AG08396 (cell line): ENCODE data around the gene INPP4B.
A peak's percentile ranks its signal among the peaks of the same experiment; 100 is the strongest.
"Not testable (repeated sequence)": the region's sequence is repeated elsewhere in the genome, so short reads cannot be mapped to it uniquely, and the experiment has no call there.

Experiments
- DNase-seq: peaks from one replicate; pipeline ENCODE4 v3.0.0; 2012; ENCODE audit warnings: low spot score, mixed read lengths

INPP4B gene

DNA sequence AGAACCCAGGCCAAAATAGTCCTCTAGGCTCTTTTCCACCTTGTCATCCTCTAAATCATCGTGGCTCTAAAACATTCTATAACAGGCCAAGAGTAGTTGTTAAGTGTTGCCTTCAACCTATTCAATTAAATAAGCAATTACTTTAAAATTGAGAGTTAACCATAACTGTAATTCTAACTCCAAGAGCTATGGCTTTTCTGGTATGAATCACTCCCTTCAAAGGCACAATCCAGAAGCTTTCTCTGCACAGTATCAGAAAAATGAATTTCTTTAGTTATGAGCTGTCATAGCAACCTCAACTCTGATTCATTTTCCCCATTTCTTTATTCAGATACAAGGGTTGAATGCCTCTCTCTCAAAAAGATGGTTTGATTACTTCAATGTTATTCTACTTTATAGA is 21.7 kb downstream of the INPP4B start:
- peak; percentile 28 for DNase-seq

DNA sequence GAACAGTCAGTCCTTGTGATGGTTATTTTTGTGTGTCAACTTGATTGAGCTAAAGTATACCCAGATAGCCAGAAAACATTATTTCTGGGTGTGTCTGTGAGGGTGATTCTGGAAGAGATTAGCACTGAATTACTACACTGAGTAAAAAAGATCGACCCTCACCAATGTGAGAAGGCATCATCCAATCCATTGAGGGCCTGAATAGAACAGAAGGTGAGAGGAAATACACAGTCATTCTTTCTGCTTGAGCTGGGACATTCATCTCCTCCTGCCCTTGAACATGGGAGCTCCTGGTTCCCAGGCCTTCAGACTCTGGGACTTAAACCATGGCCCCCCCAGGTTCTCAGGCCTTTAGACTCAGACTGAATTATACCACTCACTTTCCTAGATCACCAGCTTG is 22.3 kb downstream of the INPP4B start:
- no peak for DNase-seq

DNA sequence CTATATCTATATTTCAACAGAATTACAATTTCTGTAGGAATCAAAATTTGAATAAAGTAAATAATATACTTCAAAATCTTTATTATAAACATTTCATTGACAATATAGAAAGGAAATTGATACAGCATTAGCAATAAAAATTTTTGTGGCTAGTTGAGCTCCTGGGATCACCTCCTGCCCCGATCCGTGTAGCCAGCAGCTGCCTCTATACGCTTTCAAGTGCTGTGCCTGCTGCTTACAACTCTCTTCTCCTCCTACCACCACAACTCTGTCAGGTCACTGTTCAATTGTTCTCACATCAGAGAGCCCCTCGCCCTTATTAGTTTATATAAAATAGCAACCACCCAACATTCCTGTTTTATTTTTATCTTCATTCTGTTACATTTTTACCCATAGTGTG is 27.6 kb downstream of the INPP4B start:
- no peak for DNase-seq

DNA sequence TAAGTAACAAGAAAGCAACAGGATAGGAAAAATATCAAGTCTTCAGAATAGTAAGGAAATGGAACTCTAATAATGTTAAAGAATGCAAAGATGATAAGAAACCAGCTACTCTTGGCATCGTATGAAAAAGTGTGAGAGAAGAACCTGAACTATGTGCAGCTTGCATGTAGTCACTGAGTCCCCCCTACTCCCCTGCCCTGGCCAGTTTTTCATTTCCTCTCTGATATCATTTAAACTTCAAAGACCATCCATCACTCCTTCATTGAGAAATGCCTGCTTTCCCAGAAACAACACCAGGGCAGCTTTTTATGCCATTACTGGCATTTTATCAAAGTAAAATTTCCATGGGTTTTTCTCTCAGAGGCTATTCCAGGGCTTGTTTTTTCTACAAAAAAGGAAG is 28.1 kb downstream of the INPP4B start:
- DNase-seq, result peak; percentile 4

DNA sequence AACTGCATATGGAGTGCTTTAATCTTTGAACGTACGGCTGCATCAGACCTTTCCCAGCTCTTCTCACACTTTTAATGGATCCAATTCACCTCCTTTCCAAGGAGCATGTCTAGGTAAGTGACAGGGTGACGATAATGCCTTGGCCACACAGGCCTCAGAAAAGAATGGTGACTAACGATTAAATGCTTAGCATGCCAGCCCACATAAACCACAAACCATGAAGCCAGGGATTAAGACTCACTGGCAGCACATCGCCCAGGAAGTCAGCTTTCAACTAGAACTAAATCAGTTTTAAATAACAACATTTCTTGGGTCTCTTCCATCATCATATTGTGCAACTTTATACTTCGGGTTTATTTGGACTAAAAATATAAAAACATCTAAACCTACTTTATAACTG is 28.7 kb downstream of the INPP4B start:
- DNase-seq, result peak; percentile 65

DNA sequence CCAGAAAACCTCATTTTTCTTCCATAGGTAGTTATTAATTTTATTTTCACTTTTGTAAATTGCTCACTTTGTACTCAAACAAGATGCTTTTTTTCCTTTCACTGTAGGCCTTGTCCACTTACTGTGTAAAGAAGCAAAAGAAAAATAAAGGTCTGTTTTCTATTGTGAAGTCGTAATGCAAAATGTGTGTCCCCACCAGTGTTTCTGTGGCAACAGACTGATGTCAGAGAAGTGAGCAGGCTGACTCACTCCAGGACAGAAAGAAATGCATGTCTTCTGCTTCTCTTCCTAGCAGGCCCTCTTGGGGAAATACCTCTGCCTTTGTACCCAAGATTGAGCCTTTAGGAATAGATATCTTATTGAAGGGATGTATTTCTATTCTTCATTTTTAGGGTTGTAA is 30.3 kb downstream of the INPP4B start:
- peak; percentile 40 for DNase-seq

DNA sequence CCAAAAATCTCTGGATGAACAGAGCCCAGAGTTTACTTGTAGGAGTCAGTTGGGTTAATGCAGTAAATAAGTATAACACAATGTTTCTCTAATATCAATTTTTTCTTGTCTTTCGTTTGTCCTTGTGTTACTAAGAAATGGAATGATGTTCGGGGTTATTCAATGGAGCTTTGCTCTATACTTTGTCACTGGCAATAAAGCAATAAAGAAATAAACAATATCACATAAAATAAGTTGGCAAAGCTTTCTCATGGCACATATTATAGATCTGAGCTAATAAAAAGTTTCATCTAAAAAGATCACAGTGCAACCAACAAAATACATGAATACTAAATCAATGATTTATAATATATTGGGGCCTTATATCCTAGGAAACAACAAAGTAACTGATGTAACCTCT is 32.7 kb downstream of the INPP4B start:
- DNase-seq, result no peak

DNA sequence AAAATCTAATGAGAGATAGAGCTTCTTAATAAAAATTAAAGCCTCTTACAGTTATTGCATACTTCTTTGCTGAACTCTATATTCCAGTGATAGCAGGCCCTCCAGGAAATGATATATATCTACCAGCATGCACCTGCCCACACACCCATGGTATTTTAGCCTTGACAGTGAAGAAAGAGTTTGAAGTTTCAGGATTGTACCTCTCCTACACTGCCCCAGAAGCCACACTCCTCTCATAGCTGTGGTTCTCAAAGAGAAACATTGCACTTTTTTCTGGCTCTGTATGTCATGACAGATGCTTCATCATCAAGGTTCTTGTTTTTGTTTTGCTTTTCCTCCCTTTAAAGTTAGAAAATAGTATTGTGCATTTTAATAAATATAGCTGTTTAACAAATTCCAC is 34.0 kb downstream of the INPP4B start:
- no peak for DNase-seq

DNA sequence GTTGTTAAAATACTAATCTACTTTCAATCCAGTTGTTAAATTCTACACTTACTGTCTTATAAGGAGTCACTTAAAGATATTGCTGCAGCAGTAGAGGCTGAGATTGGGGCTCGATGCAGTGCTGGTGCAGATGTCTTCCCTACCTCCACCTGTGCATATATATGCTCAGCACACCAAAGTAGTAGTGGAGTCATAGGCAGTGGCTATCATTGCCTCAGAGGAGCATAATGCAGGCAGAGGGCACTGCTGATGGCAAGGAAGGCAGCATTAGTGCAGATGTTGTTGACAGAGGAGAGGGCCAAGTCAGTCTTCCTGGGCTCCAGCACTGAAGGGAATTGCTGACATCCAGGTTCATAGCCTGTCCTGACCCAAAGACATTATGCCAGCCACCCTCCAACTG is 35.1 kb downstream of the INPP4B start:
- DNase-seq, result no peak

DNA sequence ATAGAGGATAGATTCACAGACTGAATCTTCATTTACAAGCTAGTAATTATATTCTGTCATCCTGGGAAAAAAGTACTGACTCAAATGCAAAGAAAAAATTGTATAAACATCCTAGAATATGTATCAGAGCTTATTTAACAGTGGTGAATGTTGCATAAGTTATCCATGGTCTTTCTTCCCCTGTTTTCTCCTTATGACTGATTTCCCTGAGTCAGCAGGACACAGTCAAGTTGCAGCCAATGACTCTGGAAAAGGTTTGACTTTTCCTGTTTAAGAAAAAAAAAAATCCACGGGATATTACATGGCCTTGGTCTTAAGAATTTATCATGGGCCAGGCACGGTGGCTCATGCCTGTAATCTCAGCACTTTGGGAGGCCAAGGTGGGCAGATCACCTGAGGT is 36.5 kb downstream of the INPP4B start:
- no peak for DNase-seq

DNA sequence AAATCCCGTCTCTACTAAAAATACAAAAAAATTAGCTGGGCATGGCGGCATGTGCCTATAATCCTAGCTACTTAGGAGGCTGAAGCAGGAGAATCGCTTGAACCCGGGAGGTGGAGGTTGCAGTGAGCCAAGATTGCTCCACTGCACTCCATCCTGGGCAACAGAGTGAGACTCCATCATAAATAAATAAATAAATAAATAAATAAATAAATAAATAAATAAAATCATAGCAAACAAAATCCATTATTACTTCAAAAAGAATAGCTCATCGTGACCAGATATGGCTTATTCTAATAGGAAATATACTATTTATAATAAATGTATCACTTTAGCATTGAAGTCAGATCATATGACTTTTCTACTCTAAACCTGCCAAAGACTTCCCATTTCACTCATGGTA is 42.2 kb downstream of the INPP4B start:
- DNase-seq, result not testable (repeated sequence)

DNA sequence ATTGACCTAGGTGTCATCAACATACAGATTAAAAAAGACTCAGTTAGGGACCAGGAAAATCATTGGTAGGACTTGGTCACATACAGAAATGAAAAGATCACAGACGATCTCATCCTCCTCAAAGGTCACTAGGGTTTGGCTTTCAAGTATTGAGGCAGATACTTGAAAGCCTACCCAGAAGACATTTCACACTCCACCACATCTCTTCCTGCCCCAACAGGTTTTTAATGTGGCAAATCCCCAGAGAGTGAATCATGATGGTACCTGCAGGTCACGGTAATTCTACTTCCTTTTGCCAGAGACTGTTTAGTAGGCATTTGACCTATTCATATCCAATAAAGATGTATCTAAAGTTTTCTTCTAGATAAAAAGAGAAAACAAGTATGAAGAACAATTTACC is 44.1 kb downstream of the INPP4B start:
- DNase-seq, result no peak

DNA sequence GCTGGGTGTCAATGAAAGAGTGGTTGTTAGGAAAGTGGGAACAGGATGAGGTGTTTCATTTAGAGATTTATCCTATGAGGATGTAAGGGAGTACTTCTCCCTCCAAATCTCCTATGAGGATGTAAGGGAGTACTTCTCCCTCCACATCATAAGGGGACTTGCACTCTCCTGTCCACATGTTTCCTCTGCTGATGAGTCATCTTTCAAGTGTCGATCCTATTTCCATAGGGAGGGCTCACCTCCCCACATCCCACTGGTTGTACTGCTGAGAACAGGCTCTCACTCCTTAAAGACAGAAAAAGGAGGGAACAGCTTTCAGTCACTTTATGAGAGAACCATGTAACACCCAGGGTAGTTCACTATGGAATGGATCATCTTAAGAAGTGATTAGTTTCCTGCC is 65.0 kb downstream of the INPP4B start:
- DNase-seq, result no peak

DNA sequence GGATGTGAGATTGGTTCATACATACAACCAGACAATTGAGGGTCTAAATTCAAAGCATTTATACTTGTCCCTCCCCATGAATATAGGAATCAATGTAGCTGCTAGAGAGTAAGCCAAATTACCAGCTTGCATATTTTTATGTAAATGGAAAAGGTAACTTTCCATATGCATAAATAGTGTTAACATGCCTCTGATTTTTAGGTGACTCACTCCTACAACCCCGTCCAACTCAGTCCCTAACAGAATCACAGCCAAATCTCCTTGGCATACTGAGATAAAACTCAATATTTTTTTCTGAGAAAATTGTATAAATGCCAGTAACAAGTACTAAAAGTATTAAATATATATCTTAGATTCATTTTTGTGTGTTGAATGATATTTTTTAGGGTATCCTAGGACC is 67.2 kb downstream of the INPP4B start:
- no peak for DNase-seq

DNA sequence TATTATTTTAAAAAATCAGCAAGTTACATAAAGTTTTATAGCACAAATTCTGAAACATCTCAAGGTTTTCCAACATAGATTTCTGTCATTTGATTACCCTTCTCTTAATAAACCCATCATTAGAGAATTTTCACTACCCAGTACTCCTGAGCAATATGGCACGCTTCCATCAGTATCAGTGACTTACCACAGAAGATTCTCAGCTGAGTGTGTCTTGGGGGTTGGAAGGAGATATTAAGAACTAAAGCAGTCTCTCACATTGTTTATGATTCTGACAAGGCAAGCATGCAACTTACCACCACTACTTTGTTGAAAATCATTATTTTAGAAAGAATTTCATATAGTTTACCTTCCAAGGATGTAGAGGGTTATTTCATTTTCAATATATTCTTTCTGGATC is 67.7 kb downstream of the INPP4B start:
- peak; percentile 12 for DNase-seq

DNA sequence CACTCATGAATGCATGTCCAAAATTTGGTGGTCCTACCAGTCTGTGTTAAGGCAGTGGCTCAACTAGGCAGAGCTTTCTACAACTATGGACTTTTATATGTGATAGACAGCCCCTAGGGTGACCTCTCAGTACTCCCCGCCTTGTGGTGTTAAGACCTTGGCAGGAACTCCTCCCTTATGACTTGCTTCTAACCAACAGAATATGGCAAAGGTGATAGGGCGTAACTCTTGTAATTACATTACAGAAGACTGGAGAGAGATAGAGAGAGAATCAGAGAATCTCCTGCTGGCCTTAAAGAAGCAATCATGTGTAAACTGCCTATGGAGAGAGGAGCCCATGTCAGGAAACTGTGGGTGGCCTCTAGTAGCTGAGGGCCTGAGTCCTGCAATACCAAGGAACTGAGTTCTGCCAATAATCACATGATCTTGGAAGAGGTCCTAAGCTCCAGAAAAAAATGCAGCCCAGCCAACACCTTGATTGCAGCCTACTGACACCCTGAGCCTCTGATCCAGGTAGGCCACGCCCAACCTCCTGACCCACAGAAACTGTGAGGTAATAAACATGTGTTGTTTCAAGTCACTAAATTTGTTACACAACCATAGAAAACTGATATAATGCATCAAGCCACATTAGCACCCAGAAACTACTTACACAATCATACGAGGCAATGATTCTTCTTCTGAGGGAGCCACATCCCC is 68.9 kb downstream of the INPP4B start:
- no peak for DNase-seq

DNA sequence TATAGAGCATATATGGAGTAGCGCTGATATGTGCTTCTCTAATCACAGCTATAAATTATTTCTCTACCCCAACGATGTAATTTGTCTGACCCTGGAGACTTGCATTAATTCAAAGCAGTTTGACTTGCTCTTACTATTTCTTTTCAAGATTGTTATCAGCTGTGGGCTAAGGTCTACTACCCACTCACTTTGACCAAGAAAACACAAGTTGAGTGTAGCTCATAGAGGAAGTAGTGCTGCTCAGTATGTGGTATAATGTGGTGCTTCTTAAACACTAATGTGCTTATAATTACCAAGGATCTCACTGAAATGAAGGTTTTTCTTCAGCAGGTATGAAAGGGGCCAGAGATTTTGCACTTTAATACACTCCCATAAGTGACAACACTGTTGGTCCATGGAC is 70.1 kb downstream of the INPP4B start:
- no peak for DNase-seq

DNA sequence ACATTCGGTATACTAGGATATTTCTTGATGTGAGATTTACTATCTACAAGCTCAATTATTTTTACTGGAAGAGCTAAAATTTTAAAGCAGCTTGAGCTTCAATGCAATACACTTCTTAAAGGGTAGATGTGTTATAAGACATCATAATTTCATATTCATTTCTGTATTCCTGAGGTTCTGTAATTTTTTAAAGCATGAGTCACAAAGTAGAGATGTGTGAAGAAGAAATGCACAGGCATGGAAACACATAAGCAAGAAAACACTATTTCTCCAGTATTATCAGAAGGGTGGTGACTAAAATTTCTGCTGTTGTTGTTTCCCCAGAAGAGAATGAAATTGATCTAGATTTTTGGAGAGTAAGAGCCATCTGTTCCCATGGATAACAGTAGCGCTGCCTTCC is 72.6 kb downstream of the INPP4B start:
- DNase-seq, result no peak

DNA sequence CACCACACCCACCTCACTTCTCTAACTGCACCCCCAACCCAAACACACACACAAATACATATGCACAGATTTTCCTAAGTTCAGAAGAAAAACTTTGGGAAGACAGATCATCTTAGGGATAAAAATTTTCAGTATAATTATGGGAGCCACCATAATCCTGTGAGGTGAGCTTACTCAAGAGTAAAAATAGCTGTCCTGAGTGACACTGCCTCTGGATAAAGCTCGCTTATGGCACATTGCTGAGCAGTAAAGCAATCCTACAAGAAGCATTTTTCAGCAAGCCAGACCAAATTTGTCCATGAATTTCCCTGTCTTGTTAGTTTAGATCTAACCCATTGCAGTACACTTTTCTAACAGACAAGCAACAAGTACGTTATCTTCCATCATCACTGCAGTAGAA is 83.8 kb downstream of the INPP4B start:
- no peak for DNase-seq

DNA sequence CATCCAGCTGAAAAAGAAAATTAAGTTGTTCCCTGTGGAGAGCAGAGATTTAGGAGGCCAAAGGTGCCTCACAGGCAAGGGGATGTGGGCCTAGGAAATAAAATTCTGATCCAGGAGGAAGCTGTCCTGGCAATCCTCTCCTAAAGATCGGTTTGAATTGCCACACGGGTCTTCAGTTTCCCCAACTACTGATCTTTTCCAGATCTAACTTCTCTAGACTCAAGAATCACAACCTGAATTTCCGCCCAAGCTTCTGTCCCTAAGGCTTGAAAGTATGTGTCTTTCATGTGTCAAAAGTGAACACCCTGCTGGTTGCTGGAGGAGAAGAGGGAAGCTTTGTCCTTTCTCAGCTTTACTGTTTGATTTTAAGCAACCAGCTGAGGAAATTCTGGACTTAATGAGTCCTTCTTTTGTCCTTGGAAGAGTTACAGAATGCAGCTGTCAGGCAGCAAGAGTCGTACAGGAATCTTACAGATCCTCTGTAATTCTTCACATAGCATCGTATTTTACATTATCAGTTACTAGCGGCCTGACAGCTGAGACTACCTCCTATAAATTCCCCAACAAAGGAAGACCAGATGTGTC is 93.8 kb downstream of the INPP4B start:
- DNase-seq, result no peak

DNA sequence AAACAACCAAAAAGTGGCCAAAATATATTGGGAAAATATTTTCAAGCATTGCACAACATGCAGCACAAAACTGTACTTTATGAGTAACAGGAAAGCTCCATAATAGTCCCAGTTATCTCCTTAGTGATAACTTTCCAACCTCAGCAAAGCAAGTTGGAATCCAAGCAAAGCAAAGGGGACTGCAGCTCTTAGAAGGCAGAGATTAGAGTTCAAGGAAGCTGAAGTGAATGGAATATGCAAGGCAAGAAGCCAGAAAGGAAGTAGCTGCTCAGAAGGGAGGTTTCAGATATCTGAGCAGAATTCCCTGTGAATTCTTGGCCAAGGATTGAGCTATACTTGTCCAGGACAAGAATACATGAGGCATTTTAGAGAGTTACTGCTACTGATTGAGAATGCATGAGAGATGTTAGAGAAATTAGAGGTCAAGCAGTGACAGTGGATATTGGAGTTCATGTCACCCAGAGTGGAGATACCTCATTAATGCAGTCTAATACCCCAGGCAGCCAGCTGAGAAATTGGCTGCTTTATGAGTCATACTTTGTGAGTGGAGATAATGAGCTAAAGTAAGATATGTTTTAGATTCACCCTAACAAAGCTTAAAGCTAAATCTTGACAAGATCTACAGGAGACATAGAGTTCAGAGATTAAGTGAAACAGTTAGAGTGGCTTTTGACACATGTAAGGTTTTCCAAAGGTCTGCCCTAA is 102.8 kb downstream of the INPP4B start:
- DNase-seq, result peak; percentile 3

DNA sequence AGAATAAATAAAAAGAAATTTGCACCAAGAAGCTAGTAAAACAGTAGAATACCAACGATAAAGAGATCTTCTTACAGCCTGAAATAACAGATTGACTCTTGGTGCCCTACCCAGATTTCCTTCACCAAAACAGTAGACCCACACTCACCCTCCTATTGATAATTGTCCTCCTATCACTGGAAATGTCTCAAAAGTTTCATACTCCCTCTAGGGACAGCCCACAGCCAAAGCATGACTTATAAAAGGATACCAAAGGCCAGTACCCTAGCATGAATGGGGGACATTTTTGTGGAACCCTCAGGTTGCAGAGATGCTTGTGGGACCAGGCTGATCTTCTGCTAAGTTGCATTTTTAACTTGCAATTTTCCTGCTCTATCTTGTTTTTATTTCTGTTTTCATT is 104.1 kb downstream of the INPP4B start:
- DNase-seq, result no peak

DNA sequence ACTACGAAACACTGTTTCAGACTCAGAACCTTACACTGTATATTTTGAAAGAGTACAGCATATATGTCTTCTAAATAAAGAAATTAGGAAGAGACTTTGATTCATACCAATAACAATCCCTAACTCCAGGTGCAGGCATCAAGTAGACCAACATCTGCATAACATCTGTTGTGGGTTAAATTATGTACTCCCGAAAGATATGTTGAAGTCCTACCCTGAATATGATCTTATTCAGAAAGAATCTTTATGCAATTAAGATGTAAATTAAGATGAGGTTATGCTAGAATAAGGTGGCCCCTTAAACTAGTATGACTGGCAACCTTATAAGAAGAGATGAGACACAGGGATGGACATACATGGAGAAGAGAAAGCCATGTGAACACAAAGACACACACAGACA is 117.9 kb downstream of the INPP4B start:
- DNase-seq, result no peak

DNA sequence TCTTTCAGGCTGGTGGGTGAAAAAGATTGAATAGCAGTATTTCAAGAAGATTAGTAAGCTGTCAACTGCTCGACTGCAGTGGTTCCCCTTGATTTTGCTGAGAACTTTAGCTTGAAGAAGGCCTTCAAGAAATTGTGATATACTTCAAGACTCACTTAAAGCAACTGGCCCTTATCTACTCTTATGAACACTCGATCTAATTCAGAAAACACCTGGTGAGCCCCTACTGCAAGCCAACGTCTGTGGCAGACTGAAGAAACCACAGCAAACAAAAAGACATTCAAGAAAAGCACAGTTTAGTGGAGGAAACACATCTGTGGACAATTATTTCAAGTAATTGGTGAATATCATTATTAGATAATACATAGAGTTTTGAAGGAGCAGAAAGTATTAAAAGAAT is 119.0 kb downstream of the INPP4B start:
- DNase-seq, result no peak
